Measurements from ENCODE around the gene ATP5ME.
"Not testable (repeated sequence)": the region's sequence is repeated elsewhere in the genome, so short reads cannot be mapped to it uniquely, and the experiment has no call there.

The ATP5ME gene

DNA sequence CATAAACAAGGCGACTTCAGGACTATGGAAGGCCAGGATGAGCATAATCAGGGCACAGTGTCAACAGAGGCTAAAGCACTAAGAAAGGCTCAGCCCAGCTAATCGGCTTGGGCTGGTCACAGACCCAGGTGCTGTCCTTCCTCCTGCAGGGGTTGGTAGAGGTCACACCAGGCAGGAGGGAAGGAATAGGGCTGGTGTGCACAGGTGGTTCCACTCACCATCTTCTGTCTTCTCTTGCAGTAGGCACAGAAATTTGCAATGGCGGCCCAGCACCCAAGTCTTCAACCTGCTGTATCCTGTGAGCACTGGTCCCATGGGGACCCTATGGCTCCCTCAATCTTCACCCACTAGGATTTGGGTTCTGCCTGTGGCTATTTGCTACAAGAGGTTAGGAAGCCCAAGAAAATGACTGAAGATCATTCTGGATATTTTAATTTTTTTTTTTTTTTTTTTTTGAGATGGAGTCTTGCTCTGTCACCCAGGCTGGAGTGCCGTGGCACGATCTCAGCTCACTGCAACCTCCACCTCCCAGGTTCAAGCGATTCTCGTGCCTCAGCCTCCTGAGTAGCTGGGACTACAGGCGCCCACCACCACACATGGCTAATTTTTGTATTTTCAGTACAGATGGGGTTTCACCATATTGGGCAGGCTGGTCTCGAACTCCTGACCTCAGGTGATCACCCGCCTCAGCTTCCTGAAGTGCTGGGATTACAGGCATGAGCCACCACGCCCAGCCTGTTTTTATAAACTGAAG, 4.1 kb downstream of the ATP5ME start:
- DNase-seq (ENCODE audit: low read depth in 1 of 2, low spot score in 1 of 2) = not testable (repeated sequence)

DNA sequence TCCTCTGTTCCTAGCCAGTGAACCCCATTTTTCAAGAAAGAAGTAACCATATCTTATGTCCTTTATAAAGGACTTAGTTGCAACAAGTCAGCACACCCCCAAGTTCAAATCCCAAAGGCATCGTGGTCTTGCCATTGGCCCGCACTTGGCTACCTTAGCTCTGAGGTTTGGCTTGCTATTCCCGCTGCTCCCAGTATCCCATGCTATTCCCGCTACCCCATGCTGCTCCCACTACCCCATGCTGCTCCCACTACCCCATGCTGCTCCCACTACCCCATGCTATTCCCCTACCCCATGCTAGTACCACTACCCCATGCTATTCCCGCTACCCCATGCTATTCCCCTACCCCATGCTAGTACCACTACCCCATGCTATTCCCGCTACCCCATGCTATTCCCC, 5.9 kb downstream of the ATP5ME start:
- not testable (repeated sequence) for DNase-seq (ENCODE audit: low read depth in 1 of 2, low spot score in 1 of 2)

DNA sequence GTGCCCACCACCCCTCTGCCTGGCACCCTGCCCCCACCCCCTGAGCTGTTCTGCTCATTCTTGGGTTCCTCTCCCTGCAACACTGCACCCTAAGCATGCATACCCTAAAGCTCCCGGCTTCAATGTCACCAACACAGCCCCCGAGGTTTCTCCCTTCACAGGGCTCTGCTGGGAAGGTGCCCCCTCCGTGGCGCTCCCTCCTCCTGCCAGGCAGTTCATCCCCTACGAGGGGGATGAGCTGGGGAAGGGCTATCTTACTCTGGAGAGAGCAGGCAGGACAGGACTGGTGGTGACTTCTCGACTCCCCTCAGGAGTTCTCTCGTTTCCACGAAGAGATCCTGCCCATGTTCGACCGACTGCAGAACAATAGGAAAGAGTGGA, 6.5 kb downstream of the ATP5ME start:
- no peak for DNase-seq (ENCODE audit: low read depth in 1 of 2, low spot score in 1 of 2)

DNA sequence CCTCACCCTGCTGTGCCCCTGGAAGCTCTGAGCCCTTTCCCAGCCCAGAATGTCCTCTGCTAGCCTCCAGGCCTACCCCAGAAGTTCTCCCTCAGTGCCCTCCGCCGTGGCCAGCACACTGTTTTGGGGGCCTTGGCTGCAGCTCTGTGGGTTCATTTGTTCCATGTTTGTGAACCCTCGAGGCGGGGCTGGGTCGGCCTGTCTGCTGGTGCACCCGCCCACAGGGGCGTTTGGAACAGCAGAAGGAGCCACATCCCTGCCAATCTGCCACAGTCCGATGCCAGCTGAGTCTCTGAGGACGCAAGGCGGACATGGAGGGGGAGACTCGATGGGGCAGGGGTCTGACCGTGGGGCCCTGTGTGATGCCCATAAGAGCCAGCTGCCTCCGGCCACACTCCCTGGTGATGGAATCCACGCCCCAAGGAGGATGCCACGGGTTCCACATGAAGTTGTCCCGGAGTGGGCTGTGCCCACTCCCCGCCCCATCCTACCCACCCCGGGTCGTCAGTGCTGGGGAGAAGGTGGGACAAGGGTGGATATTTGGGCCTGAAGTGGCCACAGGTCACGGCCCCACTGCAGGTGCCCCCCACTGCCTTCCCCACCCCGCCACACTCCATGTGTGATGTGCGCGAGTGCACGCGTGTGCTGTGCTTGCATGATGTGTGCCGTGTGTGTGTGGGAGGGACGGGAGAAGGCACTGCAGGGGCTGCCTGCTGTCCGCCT, 7.1 kb downstream of the ATP5ME start:
- DNase-seq (ENCODE audit: low read depth in 1 of 2, low spot score in 1 of 2) = no peak

DNA sequence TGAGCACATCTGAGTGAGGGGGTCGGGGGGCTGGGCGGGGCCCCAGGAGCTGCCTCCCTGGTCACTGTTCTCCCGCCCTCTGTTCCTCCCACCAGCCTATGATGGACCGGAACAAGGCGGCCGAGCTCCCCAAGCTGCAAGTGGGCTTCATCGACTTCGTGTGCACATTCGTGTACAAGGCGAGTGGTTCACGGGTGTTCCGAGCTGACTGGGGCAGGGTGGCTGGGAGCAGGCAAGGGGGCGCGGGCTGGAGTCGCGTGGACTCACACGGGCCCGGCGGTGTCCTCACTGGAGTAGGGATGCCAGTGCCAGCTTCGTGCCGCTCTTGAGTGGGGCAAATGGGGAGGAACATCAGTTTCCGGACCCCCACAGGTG, 7.7 kb downstream of the ATP5ME start:
- DNase-seq (ENCODE audit: low read depth in 1 of 2, low spot score in 1 of 2) = no peak

DNA sequence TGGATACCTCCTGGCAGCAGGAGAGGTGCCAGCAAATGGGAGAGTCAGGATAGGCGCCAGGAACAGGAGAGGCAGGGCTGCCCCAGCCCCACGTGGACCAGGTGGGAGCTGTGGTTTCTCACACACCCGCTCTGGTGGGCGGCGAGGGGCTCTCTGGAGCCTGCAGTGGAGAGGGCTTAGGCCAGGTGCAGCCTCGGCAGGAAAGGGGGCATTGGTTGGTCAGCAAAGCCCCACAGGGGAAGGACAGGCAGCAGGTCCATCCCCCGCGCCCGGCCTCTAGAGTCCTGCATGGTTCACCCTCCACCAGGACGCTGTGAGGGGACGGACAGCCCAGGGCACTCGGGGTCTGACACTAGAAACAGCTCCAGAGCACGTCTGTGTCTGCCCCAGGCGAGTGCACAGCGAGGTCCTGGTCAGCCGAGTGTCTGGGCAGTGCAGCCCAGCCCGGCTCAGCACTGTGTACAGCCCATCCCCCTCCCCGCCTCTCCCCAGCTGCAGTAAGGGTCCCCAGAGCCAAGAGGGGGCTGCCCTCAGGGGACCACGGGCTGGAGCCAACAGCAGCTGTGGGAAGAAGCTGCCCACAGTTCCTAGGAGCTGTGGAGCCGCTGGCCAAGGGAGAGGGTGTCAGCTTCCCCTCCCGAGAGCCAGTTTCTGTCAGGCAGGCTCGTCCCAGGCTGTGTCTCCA, 8.2 kb downstream of the ATP5ME start:
- DNase-seq (ENCODE audit: low read depth in 1 of 2, low spot score in 1 of 2) = no peak

DNA sequence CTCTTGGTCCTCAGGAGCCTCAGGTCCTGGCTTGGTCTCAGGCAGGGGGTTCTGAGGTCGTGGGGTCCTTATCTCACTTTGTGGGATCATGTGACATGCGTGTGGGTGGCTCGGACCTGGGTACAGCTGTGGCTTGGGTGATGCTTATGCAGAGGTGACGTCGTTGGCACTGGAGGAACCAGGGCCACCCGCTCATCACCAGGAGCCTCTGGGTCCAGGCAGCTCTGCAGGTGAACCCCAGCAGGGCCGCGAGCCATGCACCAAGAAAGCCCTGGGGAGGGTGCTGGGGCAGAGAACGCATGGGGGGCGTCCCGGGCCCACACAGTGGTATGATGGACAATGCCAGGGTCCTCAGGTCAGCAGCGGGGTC, 8.7 kb downstream of the ATP5ME start:
- DNase-seq (ENCODE audit: low read depth in 1 of 2, low spot score in 1 of 2) = no peak

DNA sequence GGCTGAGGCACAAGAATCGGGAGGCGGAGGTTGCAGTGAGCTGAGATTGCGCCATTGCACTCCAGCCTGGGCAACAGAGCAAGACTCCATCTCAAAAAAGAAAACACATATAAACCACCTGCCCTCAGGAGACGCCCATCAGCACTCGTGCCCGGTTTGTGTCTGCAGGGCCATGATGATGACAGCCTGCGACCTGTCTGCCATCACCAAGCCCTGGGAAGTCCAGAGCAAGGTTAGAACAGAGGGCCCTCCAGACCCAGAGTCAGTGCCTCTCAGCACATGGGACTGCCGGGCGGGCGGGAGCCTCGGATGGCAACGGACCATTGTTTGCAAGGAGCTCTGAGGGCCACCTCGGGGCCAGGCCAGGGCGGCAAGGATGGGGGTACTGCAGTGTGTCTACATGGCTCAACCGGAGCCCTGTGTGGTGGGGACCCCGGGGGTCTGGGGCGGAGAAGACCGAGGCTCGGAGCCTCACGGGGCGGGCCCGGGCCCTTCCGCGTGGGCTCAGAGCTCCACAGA, 9.3 kb downstream of the ATP5ME start:
- no peak for DNase-seq (ENCODE audit: low read depth in 1 of 2, low spot score in 1 of 2)

DNA sequence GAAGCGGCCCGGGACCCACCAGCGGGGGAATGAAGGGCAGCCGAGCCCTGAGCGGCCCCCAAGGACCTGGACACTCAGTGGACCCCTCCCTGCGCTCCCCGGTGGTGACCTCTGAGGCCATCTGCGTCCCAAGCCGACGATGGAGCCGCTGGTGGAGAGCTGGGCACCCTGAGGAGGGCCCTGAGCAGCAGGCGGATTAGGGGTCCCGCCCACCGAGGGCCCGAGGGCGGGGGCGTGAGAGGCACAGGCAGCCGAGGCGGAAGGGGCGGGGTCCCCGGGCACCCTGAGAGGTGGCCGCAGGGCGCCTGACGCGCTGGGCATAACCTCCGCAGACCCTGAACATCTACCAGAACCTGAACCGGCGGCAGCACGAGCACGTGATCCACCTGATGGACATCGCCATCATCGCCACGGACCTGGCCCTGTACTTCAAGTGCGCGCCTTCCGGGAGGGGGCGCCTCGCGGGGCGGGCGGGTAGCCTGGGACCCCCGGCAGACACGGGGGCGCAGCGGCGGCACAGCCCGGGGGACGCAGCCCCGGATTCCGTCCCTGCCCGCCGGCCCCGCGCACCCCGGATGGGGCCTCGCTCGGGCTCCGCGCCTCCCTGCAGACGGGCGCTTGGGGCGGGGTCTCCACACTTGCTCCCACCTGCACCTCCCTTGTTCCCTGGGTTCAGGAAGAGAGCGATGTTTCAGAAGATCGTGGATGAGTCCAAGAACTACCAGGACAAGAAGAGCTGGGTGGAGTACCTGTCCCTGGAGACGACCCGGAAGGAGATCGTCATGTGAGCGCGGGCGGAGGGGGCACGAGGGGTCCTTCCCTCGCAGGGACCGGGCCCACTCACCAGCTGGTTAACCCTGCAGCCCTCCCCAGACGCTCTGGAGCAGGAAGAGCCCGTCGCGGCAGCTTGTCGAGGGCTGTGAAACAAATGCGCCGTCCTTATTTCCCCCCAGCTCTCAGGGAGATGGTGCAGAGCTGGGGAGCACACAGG, 10.3 kb downstream of the ATP5ME start:
- DNase-seq (ENCODE audit: low read depth in 1 of 2, low spot score in 1 of 2) = peak; percentile 52 to 53

DNA sequence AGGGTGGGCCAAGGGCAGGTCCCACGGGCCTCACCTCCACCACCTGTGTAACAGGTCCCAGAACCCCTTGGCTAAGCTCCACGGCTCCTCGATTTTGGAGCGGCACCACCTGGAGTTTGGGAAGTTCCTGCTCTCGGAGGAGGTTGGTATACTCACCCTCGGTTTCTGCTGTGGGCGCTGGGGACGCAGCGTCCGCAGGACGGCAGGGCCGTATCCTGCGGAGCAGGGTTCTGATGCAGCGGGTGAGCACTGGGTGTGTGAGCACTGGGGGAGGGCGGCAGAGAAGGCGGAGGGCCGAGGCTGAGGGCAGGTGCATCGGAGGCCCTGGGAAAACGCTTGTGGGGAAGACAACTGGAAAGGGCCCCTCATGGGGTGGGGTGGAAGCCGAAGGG, 11.0 kb downstream of the ATP5ME start:
- no peak for DNase-seq (ENCODE audit: low read depth in 1 of 2, low spot score in 1 of 2)

DNA sequence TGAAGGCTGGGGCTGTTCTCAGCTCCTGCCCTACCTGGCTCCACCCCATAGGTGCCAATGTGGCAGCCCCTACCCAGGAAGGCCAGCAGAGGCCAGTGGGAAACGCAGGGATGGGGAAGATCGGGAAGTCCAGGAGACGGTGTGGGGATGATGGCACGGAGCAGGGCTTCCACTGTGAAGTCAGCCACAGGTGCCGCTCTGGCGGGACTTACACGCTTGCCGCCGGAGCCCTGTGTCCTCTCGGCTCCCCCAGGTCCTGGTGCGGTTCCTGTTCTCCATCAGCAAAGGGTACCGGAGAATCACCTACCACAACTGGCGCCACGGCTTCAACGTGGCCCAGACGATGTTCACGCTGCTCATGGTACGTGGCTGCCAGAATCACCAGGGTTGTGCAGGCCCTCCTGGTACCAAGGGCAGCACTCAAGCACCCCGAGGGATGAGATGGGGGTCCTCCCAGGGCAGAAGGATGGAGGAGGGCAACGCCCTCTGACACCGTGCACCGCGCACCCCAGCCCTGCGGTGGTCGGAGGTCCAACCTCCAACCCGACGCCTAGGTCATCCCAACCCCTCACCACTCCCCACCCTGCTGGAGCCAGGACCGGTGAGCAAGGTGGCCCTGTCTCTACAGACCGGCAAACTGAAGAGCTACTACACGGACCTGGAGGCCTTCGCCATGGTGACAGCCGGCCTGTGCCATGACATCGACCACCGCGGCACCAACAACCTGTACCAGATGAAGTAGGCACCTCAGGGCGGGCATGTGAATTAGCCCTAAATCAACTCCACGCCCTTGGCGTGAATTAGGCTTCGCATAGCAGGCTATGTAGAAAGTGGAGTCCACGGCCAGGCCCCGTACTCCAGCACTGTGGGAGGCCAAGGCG, 12.0 kb downstream of the ATP5ME start:
- no peak for DNase-seq (ENCODE audit: low read depth in 1 of 2, low spot score in 1 of 2)

DNA sequence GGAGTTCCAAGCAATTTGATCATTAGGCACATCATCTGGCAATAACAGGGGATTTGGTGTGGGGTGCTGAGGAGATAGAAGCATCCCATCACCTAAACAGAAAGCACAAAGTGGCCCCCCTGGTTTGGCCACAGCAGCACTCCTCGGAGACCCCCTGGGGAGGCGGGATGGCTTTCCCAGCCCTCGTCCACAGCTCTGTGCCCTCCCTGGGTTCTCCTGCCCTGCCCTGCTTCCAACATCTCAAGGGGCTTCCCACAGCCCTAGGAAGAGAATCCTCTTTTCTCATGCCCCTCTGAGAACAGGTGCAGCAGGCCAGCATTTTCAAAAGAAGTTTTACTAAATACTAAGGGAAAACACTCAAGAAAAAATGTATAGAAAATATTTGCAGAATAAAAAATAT, 12.8 kb downstream of the ATP5ME start:
- no peak for DNase-seq (ENCODE audit: low read depth in 1 of 2, low spot score in 1 of 2)

DNA sequence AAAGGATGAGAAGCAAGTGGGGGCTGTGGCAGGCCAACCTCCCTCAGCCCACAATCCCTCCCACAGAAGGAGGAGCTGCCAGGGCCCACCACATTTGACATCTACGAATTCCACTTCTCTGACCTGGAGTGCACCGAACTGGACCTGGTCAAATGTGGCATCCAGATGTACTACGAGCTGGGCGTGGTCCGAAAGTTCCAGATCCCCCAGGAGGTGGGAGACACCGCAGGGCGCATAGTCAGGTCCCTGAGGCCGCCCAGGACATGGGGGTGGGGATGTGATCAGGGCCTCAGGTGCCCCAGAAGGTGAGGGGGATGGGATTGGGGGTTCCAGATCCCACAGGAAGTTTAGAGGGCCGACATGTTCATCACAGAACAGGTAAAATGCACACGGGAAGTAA, 13.7 kb downstream of the ATP5ME start:
- no peak for DNase-seq (ENCODE audit: low read depth in 1 of 2, low spot score in 1 of 2)

DNA sequence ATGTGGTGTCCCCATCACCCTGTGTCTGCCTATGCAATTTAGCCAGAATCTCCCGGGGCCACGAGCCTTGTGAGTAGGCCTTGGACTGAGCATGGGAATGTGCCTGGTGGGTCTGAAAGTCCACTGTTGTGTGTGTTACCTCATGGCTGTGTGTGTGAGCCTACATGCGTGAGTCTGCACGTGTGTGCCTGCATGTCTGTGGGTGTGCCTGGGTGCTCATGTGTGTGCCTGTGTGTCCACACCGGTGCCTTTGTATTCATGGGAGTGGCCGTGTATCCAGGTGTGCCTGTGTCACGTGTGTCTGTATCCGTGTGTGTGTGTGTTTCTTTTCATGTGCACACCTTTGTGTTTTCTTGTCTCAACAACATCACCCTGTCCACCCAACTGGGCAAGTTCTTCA, 14.2 kb downstream of the ATP5ME start:
- no peak for DNase-seq (ENCODE audit: low read depth in 1 of 2, low spot score in 1 of 2)

DNA sequence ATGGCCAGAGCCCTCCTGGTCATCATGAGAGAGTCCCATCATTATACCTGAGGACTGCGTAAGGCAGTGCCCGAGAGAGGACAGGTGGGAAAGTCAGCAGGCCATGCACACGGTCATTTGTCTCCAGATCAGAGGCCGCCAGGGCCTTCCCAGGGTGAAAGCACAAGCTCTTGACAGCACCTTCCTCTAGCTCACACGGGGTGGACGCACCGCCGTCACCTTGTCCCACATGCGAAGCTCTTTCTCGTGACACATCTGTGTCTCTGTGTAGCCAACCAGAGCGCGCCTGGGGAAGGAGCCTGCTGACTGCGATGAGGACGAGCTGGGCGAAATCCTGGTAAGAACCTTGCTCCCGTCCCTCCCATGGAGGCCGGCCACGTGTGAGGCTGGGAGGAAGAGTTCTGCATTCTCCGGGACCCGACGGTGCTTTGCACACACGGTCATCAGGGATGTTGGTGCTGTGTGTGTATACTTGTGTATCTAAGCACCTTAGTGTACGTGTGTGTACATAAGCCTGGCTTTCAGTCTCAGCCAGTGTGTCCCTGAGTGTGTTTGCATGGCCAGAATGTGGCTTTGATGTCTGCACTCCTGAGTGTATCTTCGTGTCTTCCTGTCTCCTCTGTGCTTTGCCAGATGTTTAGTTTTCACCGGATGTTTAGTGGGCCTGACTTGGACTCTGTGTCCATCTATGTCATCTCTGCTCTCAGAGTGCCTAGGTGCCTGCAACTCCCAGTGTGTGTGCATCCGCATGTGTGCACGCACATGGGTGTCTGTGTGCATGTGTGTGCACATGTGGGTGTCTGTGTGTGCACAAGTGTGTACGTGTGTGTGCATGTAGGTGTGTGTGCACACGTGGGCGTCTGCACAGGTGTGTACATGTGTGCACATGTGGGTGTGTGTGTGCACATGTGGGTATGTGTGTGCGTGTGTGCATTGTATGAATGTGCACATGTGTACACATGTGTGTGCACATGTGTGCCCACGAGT, 15.1 kb downstream of the ATP5ME start:
- DNase-seq (ENCODE audit: low read depth in 1 of 2, low spot score in 1 of 2) = no peak

DNA sequence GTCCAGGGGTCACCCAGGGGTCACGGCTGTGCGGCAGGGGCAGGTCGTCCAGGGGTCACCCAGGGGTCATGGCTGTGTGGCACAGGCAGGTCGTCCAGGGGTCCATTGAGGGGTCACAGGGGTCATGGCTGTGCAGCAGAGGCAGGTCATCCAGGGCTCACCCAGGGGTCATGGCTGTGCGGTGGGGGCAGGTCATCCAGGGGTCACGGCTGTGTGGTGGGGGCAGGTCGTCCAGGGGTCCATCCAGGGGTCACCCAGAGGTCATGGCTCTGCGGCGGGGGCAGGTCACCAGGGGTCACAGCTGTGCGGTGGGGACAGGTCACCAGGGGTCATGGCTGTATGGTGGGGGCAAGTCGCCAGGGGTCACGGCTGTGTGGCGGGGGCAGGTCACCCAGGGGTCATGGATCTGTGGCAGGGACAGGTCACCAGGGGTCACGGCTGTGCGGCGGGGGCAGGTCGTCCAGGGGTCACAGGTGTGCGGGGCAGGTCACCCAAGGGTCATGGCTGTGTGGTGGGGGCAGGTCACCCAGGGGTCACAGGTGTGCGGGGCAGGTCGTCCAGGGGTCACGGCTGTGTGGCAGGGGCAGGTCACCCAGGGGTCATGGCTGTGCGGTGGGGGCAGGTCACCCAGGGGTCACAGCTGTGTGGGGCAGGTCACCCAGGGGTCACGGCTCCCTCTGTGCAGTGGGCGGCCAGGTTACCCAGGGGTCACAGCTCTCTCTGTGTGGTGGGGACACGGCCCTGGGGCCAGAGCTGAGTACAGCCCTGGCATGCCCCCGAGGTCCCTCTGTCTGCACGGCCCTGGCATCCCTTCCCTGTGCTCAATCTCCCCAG, 16.0 kb downstream of the ATP5ME start:
- no peak for DNase-seq (ENCODE audit: low read depth in 1 of 2, low spot score in 1 of 2)

DNA sequence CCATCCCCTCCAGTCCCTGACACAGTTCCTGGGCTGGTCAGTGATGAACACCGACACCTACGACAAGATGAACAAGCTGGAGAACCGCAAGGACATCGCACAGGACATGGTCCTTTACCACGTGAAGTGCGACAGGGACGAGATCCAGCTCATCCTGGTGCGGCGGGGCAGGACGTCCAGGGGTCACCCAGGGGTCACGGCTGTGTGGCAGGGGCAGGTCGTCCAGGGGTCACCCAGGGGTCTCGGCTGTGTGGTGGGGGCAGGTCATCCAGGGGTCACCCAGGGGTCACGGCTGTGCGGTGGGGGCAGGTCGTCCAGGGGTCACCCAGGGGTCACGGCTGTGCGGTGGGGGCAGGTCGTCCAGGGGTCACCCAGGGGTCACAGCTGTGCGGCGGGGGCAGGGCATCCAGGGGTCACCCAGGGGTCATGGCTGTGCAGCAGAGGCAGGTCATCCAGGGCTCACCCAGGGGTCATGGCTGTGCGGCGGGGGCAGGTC, 16.7 kb downstream of the ATP5ME start:
- no peak for DNase-seq (ENCODE audit: low read depth in 1 of 2, low spot score in 1 of 2)
